ENCODE data around the gene CEMIP. TPM values are rescaled to one million over a fixed set of nuclear protein-coding genes. Genes with fewer than 3 reads are reported as not detected.

CEMIP gene
- total and polyA plus RNA-seq, 2 of the 8 experiments (the other 6 are each of a cell fraction or from before 2014, with no cell fraction given): 0.11 to 0.60 TPM

DNA sequence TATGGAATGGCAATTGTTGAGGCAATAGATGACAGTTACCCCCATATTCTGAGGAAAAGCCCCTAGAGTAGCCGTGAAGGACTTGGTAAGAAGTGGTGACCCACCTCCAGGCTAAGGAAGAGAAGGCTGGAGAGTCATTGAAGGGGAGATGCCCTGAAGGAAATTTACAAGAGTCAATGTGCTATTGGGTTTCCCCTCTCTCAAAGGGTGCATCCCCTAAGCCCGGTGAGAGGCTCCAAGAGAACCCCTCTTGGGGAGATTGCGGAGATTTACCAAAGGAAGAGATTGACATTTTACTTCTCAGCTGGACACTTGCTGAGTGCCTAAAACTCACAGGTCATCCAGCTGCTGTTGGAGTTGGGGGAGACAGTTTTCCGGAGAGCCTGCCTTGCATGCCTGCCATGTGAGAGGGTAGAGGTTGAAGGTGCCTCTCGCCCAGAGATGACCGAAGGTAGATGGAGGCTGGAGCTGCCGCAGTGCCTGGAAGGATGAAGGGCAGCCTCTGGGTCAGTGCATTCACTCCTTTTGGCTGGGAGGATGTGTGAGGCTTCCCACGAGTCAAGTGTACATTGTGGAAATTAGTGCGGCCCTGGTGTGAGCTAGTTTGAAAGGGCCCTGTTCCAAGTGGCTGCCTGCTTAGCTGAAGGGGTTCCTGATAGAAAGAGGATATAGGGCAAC lies 179.8 kb downstream of the CEMIP start:
- Histone ChIP-seq H3K23me2 (ENCODE audit: low read depth, low read length) (no peaks in the 10 kb centered on the region), H3K79me1 (ENCODE audit: low read depth, low read length) (no peaks in the 10 kb centered on the region; the same call in 1 of the 2 replicates), H2BK5ac (ENCODE audit: low read depth, low read length) (no peak overlapping the region), H2BK15ac (ENCODE audit: low read length) (no peak overlapping the region), H4K91ac (replicated peaks; ENCODE audit: insufficient read length, low read length) (no peak overlapping the region), H2BK120ac (replicated peaks; ENCODE audit: low read depth, low read length) (no peak overlapping the region), H3K36me3 (ENCODE audit: control insufficient read depth in 2 of 4, insufficient read depth in 4 of 4, low read length in 3 of 4) (peaks cover 0 to 5% (median 0%) of the 10 kb centered on the region in 4 experiments; a peak in 1 of 8 replicates), H3K18ac (ENCODE audit: extremely low read depth, low read length) (no peak overlapping the region), H4K20me1 (replicated peaks in 1 of 2; ENCODE audit: control insufficient read depth in 1 of 2, insufficient read depth in 2 of 2, low read length in 2 of 2) (peaks cover 0 to 1% of the 10 kb centered on the region in 2 experiments), H3K4me3 (ENCODE audit: extremely low read depth in 1 of 4, insufficient read depth in 2 of 4, low read depth in 3 of 4, low read length in 4 of 4) (no peak overlapping the region), H3K27me3 (replicated peaks in 1 of 4; ENCODE audit: control insufficient read depth in 3 of 4, extremely low read depth in 1 of 4, insufficient read depth in 3 of 4, low read length in 3 of 4) (no peaks in the 10 kb centered on the region), H2BK20ac (ENCODE audit: low read length) (no peak overlapping the region), H4K8ac (ENCODE audit: extremely low read depth, insufficient read depth, low read length) (peak overlapping the region; percentile 48; the same call in 1 of the 2 replicates), H3K14ac (ENCODE audit: insufficient read length) (no peak overlapping the region), H3K4ac (replicated peaks; ENCODE audit: insufficient read length, low read depth, low read length) (no peak overlapping the region), H3K9me3 (ENCODE audit: insufficient read depth in 2 of 2, low read depth in 1 of 2, low read length in 1 of 2) (no peaks in the 10 kb centered on the region), H3K4me2 (ENCODE audit: insufficient read depth in 1 of 2, low read depth in 2 of 2, low read length in 2 of 2) (no peak overlapping the region), H3K56ac (replicated peaks; ENCODE audit: insufficient read length, low read depth, low read length) (no peak overlapping the region), H4K5ac (ENCODE audit: insufficient read length, low read depth, low read length) (no peak overlapping the region), H3K27ac (ENCODE audit: low read depth, low read length) (no peak overlapping the region), H3K9ac (replicated peaks in 1 of 4; ENCODE audit: extremely low read depth in 1 of 4, low read depth in 3 of 4, low read length in 3 of 4) (no peak overlapping the region), H2AFZ (ENCODE audit: low read length) (no peak overlapping the region), H2BK12ac (ENCODE audit: low read depth, low read length) (no peak overlapping the region), H3K4me1 (replicated peaks in 1 of 4; ENCODE audit: control insufficient read depth in 3 of 4, insufficient read depth in 4 of 4, low read length in 3 of 4) (peaks cover 0 to 11% (median 7%) of the 10 kb centered on the region in 4 experiments; a peak in 5 of 7 replicates), H3K23ac (ENCODE audit: insufficient read length) (no peak overlapping the region), H2AK5ac (ENCODE audit: low read depth, low read length) (no peak overlapping the region; the same call in 1 of the 2 replicates), H3K79me2 (ENCODE audit: control insufficient read depth in 1 of 2, insufficient read depth in 2 of 2, low read length in 2 of 2) (no peaks in the 10 kb centered on the region)
- ChIA-PET POLR2A (ENCODE audit: partially characterized antibody) (no interaction called here), CTCF (ENCODE audit: partially characterized antibody) (interaction anchor here (0.9 to 9.0 kb wide), 5 partner anchors 11 to 47 kb away, joined by 3 to 71 read pairs (median 4); no protein-coding TSS in a partner anchor)
- TF ChIP-seq GABPA (IDR thresholded peaks at IDR 0.05; ENCODE audit: borderline replicate concordance, insufficient read depth, low read length): no peak
- TF ChIP-seq CBX5 (IDR thresholded peaks at IDR 0.05; ENCODE audit: low read depth, low read length): no peak
- no peak for TF ChIP-seq TCF12 (IDR thresholded peaks at IDR 0.05; ENCODE audit: low read depth, low read length)
- no peak for TF ChIP-seq SAP30 (IDR thresholded peaks at IDR 0.05; ENCODE audit: insufficient read depth, insufficient replicate concordance, low read length)
- DNase-seq (ENCODE audit: low read depth in 1 of 2, low spot score in 2 of 2) (no peak), FAIRE-seq (no peak)
- WGBS, 2 experiments (ENCODE audit: extremely low coverage in 1 of 2, insufficient coverage in 1 of 2, insufficient read length in 1 of 2, insufficient replicate concordance in 2 of 2, low coverage in 1 of 2, low lambda C conversion rate in 2 of 2, missing lambda C conversion rate in 1 of 2): 91% methylated on average over 9 of the region's 9 CpGs; no CpG with 5 or more reads in 1 of the 2 experiments
